NCI-H1105 (cell line): ENCODE measurements around the gene MAPK1.
"Not testable (repeated sequence)": the region's sequence is repeated elsewhere in the genome, so short reads cannot be mapped to it uniquely, and the experiment has no call there.

Experiments used
- DNase-seq: peaks from one replicate; lab custom pipeline; 2025; lab: John Stamatoyannopoulos, UW

The MAPK1 gene

DNA sequence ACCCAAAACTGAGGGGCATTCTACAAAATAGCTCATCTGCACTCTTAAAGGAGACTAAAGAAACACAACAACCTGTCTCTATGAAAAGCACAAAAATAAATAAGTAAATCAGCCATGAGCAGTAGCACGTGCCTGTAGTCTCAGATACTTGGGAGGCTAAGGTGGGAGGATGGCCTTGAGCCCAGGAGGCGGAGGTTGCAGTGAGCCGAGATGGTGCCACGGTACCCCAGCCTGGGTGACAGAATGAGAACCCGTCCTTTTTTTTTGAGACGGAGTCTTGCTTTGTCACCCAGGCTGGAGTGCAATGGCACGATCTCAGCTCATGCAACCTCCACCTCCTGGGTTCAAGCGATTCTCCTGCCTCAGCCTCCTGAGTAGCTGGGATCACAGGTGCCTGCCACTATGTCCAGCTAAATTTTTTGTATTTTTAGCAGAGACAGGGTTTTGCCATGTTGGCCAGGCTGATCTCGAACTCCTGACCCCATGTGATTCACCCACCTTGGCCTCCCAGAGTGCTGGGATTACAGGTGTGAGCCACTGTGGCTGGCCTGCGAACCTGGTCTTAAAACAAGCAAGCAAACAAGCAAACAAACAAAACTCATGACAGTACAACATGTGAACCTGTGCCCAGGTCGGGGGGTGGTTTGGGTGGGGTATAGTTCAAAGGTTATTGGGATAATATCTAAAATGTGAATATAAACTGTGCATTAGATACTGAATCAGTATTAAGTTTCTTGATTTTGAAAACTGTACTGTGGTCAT, 76.4 kb downstream of the MAPK1 start:
- not testable (repeated sequence) for DNase-seq

DNA sequence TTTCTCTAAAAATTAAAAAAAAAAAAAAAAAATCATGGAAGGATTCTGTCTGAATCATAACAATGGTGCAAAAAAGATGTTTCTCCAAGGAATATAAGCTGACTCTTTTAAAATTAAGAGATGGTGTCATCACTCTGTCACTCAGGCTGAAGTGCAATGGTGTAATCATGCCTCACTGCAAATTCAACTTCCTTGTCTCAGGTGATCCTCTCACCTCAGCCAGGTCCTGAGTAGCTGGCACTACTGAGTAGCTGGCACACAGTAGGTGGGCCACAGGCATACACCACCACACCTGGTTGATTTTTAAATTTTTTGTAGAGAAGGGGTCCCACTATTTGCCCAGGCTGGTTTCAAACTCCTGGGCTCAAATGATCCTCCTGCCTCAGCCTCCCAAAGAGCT, 77.1 kb downstream of the MAPK1 start:
- no peak for DNase-seq

DNA sequence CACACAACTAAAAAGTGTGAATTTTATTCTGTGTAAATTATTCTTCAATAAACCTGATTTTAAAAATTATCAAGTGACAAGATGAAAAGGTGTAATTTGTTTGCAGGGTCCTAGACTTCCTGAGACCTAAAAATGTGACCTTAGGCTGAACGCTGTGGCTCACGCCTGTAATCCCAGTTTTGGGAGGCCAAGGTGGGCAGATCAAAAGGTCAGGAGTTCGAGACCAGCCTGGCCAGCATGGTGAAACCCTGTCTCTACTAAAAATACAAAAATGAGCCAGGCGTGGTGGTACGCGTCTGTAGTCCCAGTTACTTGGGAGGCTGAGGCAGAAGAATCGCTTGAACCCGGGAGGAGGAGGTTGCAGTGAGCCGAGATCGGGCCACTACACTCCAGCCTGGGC, 79.9 kb downstream of the MAPK1 start:
- DNase-seq: not testable (repeated sequence)

- DNase-seq: no peak
These were observed 87.2 kb downstream of the MAPK1 start for GRCh38 chr22:21780259-21780658.

- DNase-seq: no peak
These were observed 88.0 kb downstream of the MAPK1 start for GRCh38 chr22:21779444-21779843.

DNA sequence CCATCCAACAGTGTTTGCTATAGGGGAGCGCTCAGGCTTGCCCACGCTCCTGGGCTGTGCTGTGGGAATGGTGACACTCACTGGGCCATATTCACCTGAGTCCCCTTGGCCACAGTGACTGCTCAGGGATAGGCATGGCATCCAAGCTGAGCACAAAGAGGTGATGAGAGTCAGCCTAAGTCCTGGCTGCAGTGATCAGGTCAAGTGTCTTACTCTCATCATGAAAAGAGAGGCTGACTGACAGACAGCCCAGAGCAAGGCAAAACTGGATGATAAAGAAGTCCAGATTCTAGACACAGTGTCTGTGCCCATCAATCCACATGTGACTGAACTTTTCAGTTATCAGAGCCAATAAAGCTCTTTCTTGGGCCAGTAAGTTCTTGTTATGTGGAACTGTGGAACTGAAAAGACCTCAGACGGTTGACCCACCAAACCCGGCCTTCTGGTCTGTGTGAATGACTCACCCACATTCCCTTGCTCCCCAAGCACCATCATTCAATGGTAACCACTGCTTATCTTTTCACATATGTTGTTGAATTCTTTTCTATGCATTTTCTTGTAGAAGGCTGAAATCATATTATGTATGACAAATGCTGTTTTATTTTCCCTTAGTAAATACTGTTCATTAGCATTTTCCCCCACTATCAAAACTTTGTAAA, 88.6 kb downstream of the MAPK1 start:
- DNase-seq: no peak

DNA sequence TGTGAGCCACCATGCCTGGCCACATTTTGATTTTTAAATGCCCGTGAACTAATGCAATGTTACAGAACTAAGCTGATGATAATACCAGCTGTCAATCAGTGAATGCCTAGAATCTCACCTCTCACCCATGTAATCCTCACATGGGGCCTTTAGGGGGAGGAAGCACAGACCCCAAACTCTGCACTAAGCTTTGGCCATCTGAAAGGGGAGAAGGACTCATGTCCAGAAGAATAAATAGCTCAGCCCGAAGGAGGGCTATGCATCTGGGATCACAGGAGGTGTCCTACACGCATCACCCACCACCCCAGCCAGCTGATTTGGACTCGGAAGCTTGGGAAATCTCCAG, 95.8 kb downstream of the MAPK1 start:
- DNase-seq: no peak

- no peak for DNase-seq
These were observed 99.0 kb downstream of the MAPK1 start for GRCh38 chr22:21768435-21768834.

GRCh38 chr22:21766691-21767462, 100.6 kb downstream of the MAPK1 start:
- DNase-seq: no peak

GRCh38 chr22:21765909-21766529, 101.4 kb downstream of the MAPK1 start:
- no peak for DNase-seq

DNA sequence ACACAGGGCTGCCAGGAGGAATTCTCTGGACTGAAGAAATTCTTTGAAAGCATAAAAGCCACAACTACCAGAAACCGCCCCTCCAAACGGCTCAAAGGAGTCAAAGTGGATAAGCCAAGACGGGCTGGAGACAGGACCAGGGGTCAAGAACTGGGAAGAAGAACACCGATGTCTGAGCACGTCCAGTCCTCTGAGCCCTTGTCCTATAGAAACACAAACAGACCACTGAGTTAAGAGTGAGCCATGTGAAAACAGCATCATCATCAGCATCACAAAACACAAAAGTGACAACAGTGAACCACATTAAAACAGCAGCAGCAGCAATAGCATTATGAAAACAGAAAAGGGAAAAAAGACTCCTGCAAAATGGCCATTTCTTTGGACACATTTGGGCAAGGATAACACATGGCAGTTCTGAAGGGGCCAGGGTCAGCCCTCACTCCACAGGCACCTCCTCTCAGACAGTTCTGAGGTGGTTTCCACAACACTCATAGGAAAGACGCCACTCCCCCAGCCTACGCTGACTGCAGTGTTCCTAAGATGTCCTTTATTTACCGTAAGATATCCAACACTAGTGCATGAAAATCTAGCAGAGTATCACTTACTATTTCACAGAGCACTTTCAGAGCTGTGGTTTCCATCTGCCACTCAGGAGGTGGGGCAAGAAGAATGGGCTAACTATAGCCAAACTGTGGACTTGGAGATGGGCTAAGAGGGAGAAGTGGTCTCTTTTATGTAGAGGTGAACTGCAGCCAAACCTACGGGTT, 103.2 kb downstream of the MAPK1 start:
- DNase-seq: no peak

GRCh38 chr22:21762712-21763581, 104.5 kb downstream of the MAPK1 start:
- no peak for DNase-seq

DNA sequence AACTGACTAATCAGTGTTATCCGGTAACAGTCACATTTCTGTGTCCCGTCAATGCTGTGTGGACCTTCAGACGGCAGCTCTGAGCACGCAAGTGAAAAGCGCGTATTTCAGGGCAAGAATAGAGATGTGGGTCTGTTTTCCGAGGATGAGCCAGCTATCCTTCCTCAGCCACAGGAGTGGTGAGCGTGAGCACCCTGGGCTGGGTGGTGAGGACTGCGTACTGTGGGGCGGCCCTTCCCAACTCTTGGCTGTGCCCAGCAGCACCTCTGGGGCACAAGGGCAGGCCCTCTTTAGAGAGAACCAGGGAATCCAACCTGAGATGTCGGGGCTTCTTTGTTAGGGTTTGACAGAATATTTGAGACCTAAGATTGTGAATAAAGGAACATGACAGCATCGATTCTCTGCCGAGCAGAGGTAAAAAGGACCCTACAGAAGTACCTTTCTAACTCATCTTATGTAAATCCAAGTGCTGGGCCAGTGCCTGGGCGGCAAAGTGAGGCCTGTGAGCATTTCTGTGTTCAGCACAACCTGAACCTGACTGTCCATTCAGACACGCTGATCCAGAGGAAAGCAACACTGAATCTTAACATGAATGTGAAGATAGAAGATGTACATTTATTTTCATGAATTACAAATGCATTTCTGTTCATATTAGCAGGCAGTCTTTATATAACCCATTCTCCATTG, 105.3 kb downstream of the MAPK1 start:
- no peak for DNase-seq

GRCh38 chr22:21761086-21761485, 106.4 kb downstream of the MAPK1 start:
- no peak for DNase-seq

GRCh38 chr22:21760640-21761039, 106.8 kb downstream of the MAPK1 start:
- DNase-seq: no peak

- no peak for DNase-seq
These were observed 107.6 kb downstream of the MAPK1 start for GRCh38 chr22:21759646-21760376.

GRCh38 chr22:21759093-21759492, 108.4 kb downstream of the MAPK1 start:
- no peak for DNase-seq

GRCh38 chr22:21758091-21758864, 109.2 kb downstream of the MAPK1 start:
- DNase-seq: no peak

DNA sequence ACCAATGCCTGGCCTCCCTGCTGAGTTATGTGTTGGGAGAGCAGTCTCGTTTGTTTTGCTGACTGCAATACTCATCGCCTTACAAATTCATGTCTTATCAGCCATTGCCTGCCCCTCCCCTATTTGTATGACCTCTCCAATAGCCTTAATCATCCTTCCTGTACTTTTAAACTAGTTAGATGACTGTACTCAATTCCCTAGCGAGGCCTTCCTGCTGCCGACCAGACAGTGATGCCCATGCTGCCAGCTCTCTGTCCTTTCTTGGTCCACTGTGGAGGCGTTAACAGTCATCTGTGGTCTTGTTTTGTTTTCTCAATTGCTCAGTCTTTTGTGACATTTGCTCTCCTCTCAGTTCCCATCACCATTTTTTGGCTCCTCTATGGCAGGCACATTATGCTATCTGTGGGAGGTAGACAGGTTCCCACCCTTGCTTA, 111.6 kb downstream of the MAPK1 start:
- no peak for DNase-seq
